HG02885 (cell line): ENCODE results near the gene MLLT11.
A peak's percentile ranks its signal among the peaks of the same experiment; 100 is the strongest.

Experiments used
- ATAC-seq: cut with Tn5 transposase; IDR thresholded peaks from one replicate; pipeline ENCODE4 v1.9.1; 2021; ENCODE audit warnings: mild to moderate bottlenecking; ENCODE audit not compliant: unreplicated experiment, poor library complexity

The MLLT11 gene

GRCh38 chr1:151060007-151060656 is at the start of gene MLLT11:
TSS of gene MLLT11 (plus strand) at chr1:151060397. CDS start at chr1:151067225, 6,828 bp downstream.
- no peak for ATAC-seq

GRCh38 chr1:151011154-151011850 is 48.9 kb upstream of the MLLT11 start:
- no peak for ATAC-seq

GRCh38 chr1:151012684-151013471 is 47.3 kb upstream of the MLLT11 start:
- ATAC-seq = no peak

- ATAC-seq = no peak
Observed at GRCh38 chr1:151013518-151013917, 46.7 kb upstream of the MLLT11 start.

- no peak for ATAC-seq
Observed at GRCh38 chr1:151024540-151025146, 35.6 kb upstream of the MLLT11 start.

- no peak for ATAC-seq
Observed at GRCh38 chr1:151026460-151026859, 33.7 kb upstream of the MLLT11 start.

GRCh38 chr1:151032164-151032563 is 28.0 kb upstream of the MLLT11 start:
- no peak for ATAC-seq

GRCh38 chr1:151035167-151035566 is 25.0 kb upstream of the MLLT11 start:
- no peak for ATAC-seq

- no peak for ATAC-seq
Observed at GRCh38 chr1:151036356-151036755, 23.8 kb upstream of the MLLT11 start, which contains the start of gene BNIPL. TSS of gene BNIPL (plus strand) at chr1:151036586. CDS start at chr1:151036726, 140 bp downstream.

- ATAC-seq = no peak
Observed at GRCh38 chr1:151037032-151037431, 23.2 kb upstream of the MLLT11 start.

- no peak for ATAC-seq
Observed at GRCh38 chr1:151039521-151039920, 20.7 kb upstream of the MLLT11 start.

- ATAC-seq = no peak
Observed at GRCh38 chr1:151043163-151043562, 17.0 kb upstream of the MLLT11 start.

- peak; percentile 48 for ATAC-seq
Observed at GRCh38 chr1:151047591-151047924, 12.6 kb upstream of the MLLT11 start, which contains the start of gene C1orf56. TSS of gene C1orf56 (plus strand) at chr1:151047751. CDS start at chr1:151047848, 97 bp downstream.

- peak; percentile 59 for ATAC-seq
Observed at GRCh38 chr1:151047925-151048644, 12.1 kb upstream of the MLLT11 start.

GRCh38 chr1:151048645-151049032 is 11.6 kb upstream of the MLLT11 start:
- ATAC-seq = no peak

- ATAC-seq = no peak
Observed at GRCh38 chr1:151049458-151049857, 10.7 kb upstream of the MLLT11 start.

- ATAC-seq = no peak
Observed at GRCh38 chr1:151050051-151050688, 10.0 kb upstream of the MLLT11 start.

- no peak for ATAC-seq
Observed at GRCh38 chr1:151051356-151052009, 8.7 kb upstream of the MLLT11 start.

GRCh38 chr1:151054971-151055547 is 5.1 kb upstream of the MLLT11 start:
- no peak for ATAC-seq
